HCT116 (cell line): Measurements from ENCODE around the gene ANO4. TPM values are rescaled to one million over a fixed set of nuclear protein-coding genes. Genes with fewer than 3 reads are reported as not detected.

ENCODE experiments used
- ATAC-seq: fragments of 200-7000 bp; cut with Tn5 transposase; 2 replicates; pipeline ENCODE4 v1.9.1; 2020; ENCODE audit warnings: mild to moderate bottlenecking, moderate library complexity
- BruUV-seq: library from RNA; stranded (reverse); fragments of 400-500 nt; replicated peaks from 2 replicates; lab custom pipeline; 2021; lab: Mats Ljungman, UMichigan
- CTCF ChIA-PET: fragments of 300-600 bp; sonication (Branson Sonifier 250); formaldehyde crosslinking; loops from one replicate; lab custom pipeline; 2021; ENCODE audit warnings: antibody characterized with exemption; lab: Charles Lee
- POLR2A ChIA-PET: fragments of 300-600, 350-600 bp; sonication (Branson Sonifier 250); formaldehyde crosslinking; loops from one replicate; lab custom pipeline; 2021; ENCODE audit warnings: antibody characterized with exemption; lab: Charles Lee
- RAD21 ChIA-PET, 2 experiments: fragments of 300-600 bp; sonication (Branson Sonifier 250); formaldehyde crosslinking; loops; one replicate each; lab custom pipeline; 2023; ENCODE audit warnings: low total read pairs in 2 of 2; ENCODE audit not compliant: uncharacterized antibody in 2 of 2, unreplicated experiment in 2 of 2, low non-redundant PET in 1 of 2; lab: Charles Lee
- DNase-seq: peaks from one replicate; pipeline ENCODE4 v3.0.0-alpha.2; 2010; ENCODE audit warnings: low read depth, low spot score
- H2AFZ ChIP-seq: fragments of 200-600 bp; shearing (Covaris generic), sonication (generic); 2 replicates; pipeline ENCODE4 v1.6.1; 2017; ENCODE audit warnings: low read depth, mixed run types, mixed read lengths, antibody characterized with exemption, low read length; ENCODE audit not compliant: poor library complexity, severe bottlenecking
- H3K27ac ChIP-seq: 2 replicates; pipeline ENCODE4 v1.5.1; 2012; ENCODE audit warnings: low read depth, low read length
- H3K27me3 ChIP-seq: fragments of 200-600 bp; sonication (generic); 2 replicates; pipeline ENCODE4 v1.6.1; 2016; ENCODE audit warnings: mixed run types, low read length, mixed read lengths; ENCODE audit not compliant: insufficient read depth
- H3K36me3 ChIP-seq, 2 experiments: fragments of 200-500 bp in 1 of 2; fragments of 200-600 bp in 1 of 2; sonication (Bioruptor generic) in 1 of 2; sonication (generic) in 1 of 2; 2 replicates each; pipeline versions ENCODE4 v1.5.1 to v1.6.1; 2014 to 2016; ENCODE audit warnings: low read length in 2 of 2, inconsistent platforms in 1 of 2, mixed read lengths in 1 of 2, mixed run types in 1 of 2; ENCODE audit not compliant: insufficient read depth in 2 of 2, control insufficient read depth in 1 of 2
- H3K4me1 ChIP-seq, 2 experiments: fragments of 200-600 bp in 1 of 2; sonication (generic) in 1 of 2; 2 replicates each; pipeline versions ENCODE4 v1.5.1 to v1.6.1; 2012 to 2017; ENCODE audit warnings: low read length in 2 of 2, inconsistent platforms in 1 of 2, mild to moderate bottlenecking in 1 of 2, mixed read lengths in 1 of 2, mixed run types in 1 of 2, moderate library complexity in 1 of 2; ENCODE audit not compliant: insufficient read depth in 2 of 2, control insufficient read depth in 1 of 2
- H3K4me2 ChIP-seq: fragments of 200-600 bp; sonication (generic); 2 replicates; pipeline ENCODE4 v1.6.1; 2017; ENCODE audit warnings: mixed run types, low read length, mixed read lengths
- H3K4me3 ChIP-seq, 2 experiments: fragments of 200-600 bp in 1 of 2; sonication (generic) in 1 of 2; replicated peaks in 1 of 2; 2 replicates each; pipeline ENCODE4 v1.5.1; 2011 to 2016; ENCODE audit warnings: low read length in 2 of 2, control low read depth in 1 of 2, low read depth in 1 of 2, mild to moderate bottlenecking in 1 of 2, mixed read lengths in 1 of 2, mixed run types in 1 of 2
- H3K79me2 ChIP-seq: fragments of 200-600 bp; sonication (generic); 2 replicates; pipeline ENCODE4 v1.6.1; 2017; ENCODE audit warnings: mild to moderate bottlenecking, mixed run types, low read length, moderate library complexity, mixed read lengths; ENCODE audit not compliant: insufficient read depth
- H3K9ac ChIP-seq: fragments of 200-600 bp; sonication (generic); 2 replicates; pipeline ENCODE4 v1.6.1; 2016; ENCODE audit warnings: low read length, mixed read lengths
- H3K9me2 ChIP-seq: fragments of 200-600 bp; sonication (generic), shearing (Covaris generic); 2 replicates; pipeline ENCODE4 v1.6.1; 2017; ENCODE audit warnings: mixed run types, mild to moderate bottlenecking, moderate library complexity; ENCODE audit not compliant: insufficient read depth
- H3K9me3 ChIP-seq, 2 experiments: fragments of 200-500 bp in 1 of 2; fragments of 200-600 bp in 1 of 2; sonication (Bioruptor generic) in 1 of 2; sonication (generic) in 1 of 2; 2 replicates each; pipeline ENCODE4 v1.6.1; 2014 to 2017; ENCODE audit warnings: low read length in 2 of 2, mixed read lengths in 2 of 2, inconsistent platforms in 1 of 2, low read depth in 1 of 2, mild to moderate bottlenecking in 1 of 2, mixed run types in 1 of 2, moderate library complexity in 1 of 2; ENCODE audit not compliant: control insufficient read depth in 1 of 2, insufficient read depth in 1 of 2
- H4K20me1 ChIP-seq: fragments of 200-600 bp; sonication (generic), shearing (Covaris generic); 2 replicates; pipeline ENCODE4 v1.6.1; 2017; ENCODE audit warnings: mixed run types, mild to moderate bottlenecking, moderate library complexity; ENCODE audit not compliant: insufficient read depth
- CBX3 ChIP-seq: IDR thresholded peaks from 2 replicates; pipeline ENCODE4 v1.6.1; 2012; ENCODE audit warnings: low read depth
- CEBPB ChIP-seq: IDR thresholded peaks from 2 replicates; pipeline ENCODE4 v1.6.1; 2012; ENCODE audit warnings: low read depth
- ELF1 ChIP-seq: IDR thresholded peaks from 2 replicates; pipeline ENCODE4 v1.6.1; 2012; ENCODE audit warnings: low read depth, borderline replicate concordance
- EZH2 ChIP-seq: fragments of 200-600 bp; sonication (generic); IDR thresholded peaks from 2 replicates; pipeline ENCODE4 v1.6.1; 2017; ENCODE audit warnings: antibody characterized with exemption, mixed run types
- EZH2phosphoT487 ChIP-seq: fragments of 200-600 bp; IDR thresholded peaks from 2 replicates; pipeline ENCODE4 v1.6.1; 2018; ENCODE audit warnings: antibody characterized with exemption, borderline replicate concordance
- FOSL1 ChIP-seq: IDR thresholded peaks from 2 replicates; pipeline ENCODE4 v1.6.1; 2012; ENCODE audit warnings: low read depth
- JUND ChIP-seq: IDR thresholded peaks from 2 replicates; pipeline ENCODE4 v1.6.1; 2012
- POLR2A ChIP-seq: IDR thresholded peaks from 2 replicates; pipeline ENCODE4 v1.7.0; 2011; ENCODE audit warnings: borderline replicate concordance; ENCODE audit not compliant: insufficient read depth, insufficient read length; ENCODE audit errors: extremely low read depth
- POLR2AphosphoS5 ChIP-seq: IDR thresholded peaks from 2 replicates; pipeline ENCODE4 v1.6.1; 2011; ENCODE audit warnings: mild to moderate bottlenecking, low read depth, low read length, moderate library complexity
- RAD21 ChIP-seq: IDR thresholded peaks from 2 replicates; pipeline ENCODE4 v1.6.1; 2012; ENCODE audit warnings: low read depth, mild to moderate bottlenecking
- SP1 ChIP-seq: IDR thresholded peaks from 2 replicates; pipeline ENCODE4 v1.6.1; 2012; ENCODE audit warnings: low read depth
- SRF ChIP-seq: IDR thresholded peaks from 2 replicates; pipeline ENCODE4 v1.6.1; 2012; ENCODE audit warnings: low read depth
- YY1 ChIP-seq: IDR thresholded peaks from 2 replicates; pipeline ENCODE4 v1.6.1; 2011; ENCODE audit warnings: low read length, low read depth, moderate library complexity, mild to moderate bottlenecking; ENCODE audit not compliant: insufficient replicate concordance; ENCODE audit errors: extremely low read depth
- ZFX ChIP-seq: fragments of 450-650 bp; IDR thresholded peaks from 2 replicates; pipeline ENCODE4 v1.6.1; 2017
- ZNF274 ChIP-seq: fragments of 200-500 bp; sonication (Bioruptor generic); IDR thresholded peaks from 2 replicates; pipeline ENCODE4 v1.6.1; 2014; ENCODE audit warnings: mild to moderate bottlenecking, low read depth, low read length, inconsistent platforms
- intact Hi-C: fragments of 100-400 bp; cut with micrococcal nuclease; formaldehyde crosslinking; loops from 2 replicates; pipeline ENCODE4 v1.10.0; 2022
- total RNA-seq: library from RNA; stranded (reverse); gene quantifications from one replicate; pipeline ENCODE4 v1.2.1, GENCODE V29; 2021; ENCODE audit not compliant: unreplicated experiment
- TF ChIP-seq, protein P1 (sequence below): IDR thresholded peaks from 2 replicates; pipeline ENCODE4 v1.6.1; 2012
- TF ChIP-seq, protein P2 (sequence below): IDR thresholded peaks from 2 replicates; pipeline ENCODE4 v1.6.1; 2012
- TF ChIP-seq, protein P3 (sequence below): IDR thresholded peaks from 2 replicates; pipeline ENCODE4 v1.6.1; 2012; ENCODE audit warnings: low read depth

ANO4 gene
- total RNA-seq, 1 experiment from 2014 or later = 1.7 TPM

DNA sequence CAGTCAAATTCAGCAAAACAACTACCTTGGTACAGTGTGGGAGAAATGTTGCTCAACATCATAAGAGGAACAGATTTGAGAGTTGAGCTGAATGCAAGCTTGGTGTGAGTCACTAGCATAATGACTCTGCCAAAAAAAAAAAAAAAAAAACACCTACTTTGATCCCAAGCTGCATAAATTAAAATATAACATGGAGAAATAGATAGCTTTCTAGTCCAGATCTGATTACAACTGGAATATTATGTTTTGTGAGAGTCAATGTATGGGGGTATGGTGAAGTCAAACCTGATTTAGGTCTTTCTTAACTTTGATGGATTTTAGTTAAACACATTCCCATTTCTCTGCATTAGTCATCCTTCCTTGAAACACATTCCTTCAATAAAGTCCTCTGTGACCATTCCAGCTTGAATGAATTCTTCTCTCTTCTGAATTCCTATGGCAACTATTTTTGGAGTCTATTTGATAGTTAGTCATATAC, 227.4 kb downstream of the ANO4 start (continued):
- TF ChIP-seq POLR2AphosphoS5 (0 out of 2 replicates have a peak, but pooled peaks have one; percentile 17), POLR2A (no peak)
- TF ChIP-seq, all 23 proteins: peak for 9

DNA sequence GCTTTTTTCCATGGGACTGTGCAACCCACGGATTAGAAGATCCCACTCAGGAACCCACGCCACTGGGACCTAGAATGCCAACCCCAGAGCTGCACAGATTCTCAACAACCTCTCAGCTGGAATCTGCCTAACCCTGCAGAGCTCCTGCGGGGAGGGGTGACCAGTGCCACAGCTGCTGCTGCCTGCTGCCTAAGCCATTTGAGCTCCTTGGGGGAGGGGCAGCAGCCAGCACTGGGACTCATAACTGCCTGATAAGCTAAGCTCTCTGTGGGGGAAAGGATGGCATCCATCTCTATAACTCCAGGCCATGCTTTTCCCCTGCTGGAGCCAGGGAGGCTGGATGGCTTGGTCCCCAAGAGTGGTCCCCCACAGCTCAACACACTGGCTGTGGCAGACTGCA, 232.6 kb downstream of the ANO4 start:
- Histone ChIP-seq H3K27me3 (no peaks in the 10 kb centered on the region), H2AFZ (no peak overlapping the region), H3K4me2 (no peak overlapping the region), H3K9me2 (no peaks in the 10 kb centered on the region), H3K36me3 (no peaks in the 10 kb centered on the region), H3K27ac (no peak overlapping the region), H3K9me3 (0 out of 4 replicates have a peak, but pooled peaks cover 0 to 4% of the 10 kb centered on the region in 2 experiments), H3K9ac (no peak overlapping the region), H4K20me1 (no peaks in the 10 kb centered on the region), H3K79me2 (no peaks in the 10 kb centered on the region), H3K4me3 (no peak overlapping the region), H3K4me1 (peaks cover 3 to 11% of the 10 kb centered on the region in 2 experiments; a peak in 3 of 4 replicates)
- ChIA-PET POLR2A (no interaction called here), CTCF (no interaction called here), RAD21 (no interaction called here)
- intact Hi-C loops = no loop called here
- no peak for ATAC-seq
- no TSS peak for BruUV-seq
- TF ChIP-seq EZH2 (no peak), ZFX (no peak)
- TF ChIP-seq, protein P1, sequence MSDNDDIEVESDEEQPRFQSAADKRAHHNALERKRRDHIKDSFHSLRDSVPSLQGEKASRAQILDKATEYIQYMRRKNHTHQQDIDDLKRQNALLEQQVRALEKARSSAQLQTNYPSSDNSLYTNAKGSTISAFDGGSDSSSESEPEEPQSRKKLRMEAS = no peak
- no peak for DNase-seq

DNA sequence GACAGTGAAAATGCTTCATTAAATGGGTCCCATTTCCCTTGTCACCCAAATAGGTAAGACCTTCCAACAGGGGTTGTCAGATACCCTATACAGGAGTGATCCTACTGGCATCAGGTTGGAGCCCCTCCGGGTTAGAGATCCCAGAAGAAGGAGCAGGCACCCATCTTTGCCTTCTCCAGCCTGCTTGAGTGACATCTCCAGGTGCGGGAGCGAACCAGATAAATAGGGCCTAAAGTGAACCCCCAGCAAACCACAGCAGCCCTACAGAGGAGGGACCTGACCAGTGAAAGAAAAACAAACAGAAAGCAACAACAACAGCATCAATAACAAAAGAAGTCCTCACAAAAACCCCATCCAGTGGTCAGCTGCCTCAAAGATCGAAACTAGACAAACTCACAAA, 233.2 kb downstream of the ANO4 start:
- H2AFZ ChIP-seq = no peak overlapping the region
- ChIA-PET CTCF (no interaction called here), RAD21 (no interaction called here), POLR2A (no interaction called here)
- H3K4me1 ChIP-seq = peaks cover 0 to 5% of the 10 kb centered on the region in 2 experiments; a peak in 2 of 4 replicates
- intact Hi-C loops = no loop called here
- H3K27me3 ChIP-seq = no peaks in the 10 kb centered on the region
- DNase-seq (no peak), ATAC-seq (no peak)
- no peak overlapping the region for H3K9ac ChIP-seq
- H3K36me3 ChIP-seq = no peaks in the 10 kb centered on the region
- H3K4me3 ChIP-seq = no peak overlapping the region
- H3K27ac ChIP-seq = no peak overlapping the region
- 0 out of 4 replicates have a peak, but pooled peaks cover 0 to 4% of the 10 kb centered on the region in 2 experiments for H3K9me3 ChIP-seq
- H3K9me2 ChIP-seq = no peaks in the 10 kb centered on the region
- no peaks in the 10 kb centered on the region for H3K79me2 ChIP-seq
- no peak overlapping the region for H3K4me2 ChIP-seq
- H4K20me1 ChIP-seq = no peaks in the 10 kb centered on the region
- no TSS peak for BruUV-seq
- TF ChIP-seq POLR2A = no peak
- TF ChIP-seq EZH2 = no peak
- TF ChIP-seq CEBPB = no peak
- TF ChIP-seq JUND = no peak
- TF ChIP-seq SRF = no peak
- TF ChIP-seq RAD21 = no peak
- TF ChIP-seq POLR2AphosphoS5 = no peak
- no peak for TF ChIP-seq ELF1
- TF ChIP-seq, protein P2, sequence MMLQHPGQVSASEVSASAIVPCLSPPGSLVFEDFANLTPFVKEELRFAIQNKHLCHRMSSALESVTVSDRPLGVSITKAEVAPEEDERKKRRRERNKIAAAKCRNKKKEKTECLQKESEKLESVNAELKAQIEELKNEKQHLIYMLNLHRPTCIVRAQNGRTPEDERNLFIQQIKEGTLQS = no peak
- TF ChIP-seq ZNF274 = no peak
- TF ChIP-seq YY1 = no peak
- no peak for TF ChIP-seq CBX3
- no peak for TF ChIP-seq FOSL1
- TF ChIP-seq, protein P3, sequence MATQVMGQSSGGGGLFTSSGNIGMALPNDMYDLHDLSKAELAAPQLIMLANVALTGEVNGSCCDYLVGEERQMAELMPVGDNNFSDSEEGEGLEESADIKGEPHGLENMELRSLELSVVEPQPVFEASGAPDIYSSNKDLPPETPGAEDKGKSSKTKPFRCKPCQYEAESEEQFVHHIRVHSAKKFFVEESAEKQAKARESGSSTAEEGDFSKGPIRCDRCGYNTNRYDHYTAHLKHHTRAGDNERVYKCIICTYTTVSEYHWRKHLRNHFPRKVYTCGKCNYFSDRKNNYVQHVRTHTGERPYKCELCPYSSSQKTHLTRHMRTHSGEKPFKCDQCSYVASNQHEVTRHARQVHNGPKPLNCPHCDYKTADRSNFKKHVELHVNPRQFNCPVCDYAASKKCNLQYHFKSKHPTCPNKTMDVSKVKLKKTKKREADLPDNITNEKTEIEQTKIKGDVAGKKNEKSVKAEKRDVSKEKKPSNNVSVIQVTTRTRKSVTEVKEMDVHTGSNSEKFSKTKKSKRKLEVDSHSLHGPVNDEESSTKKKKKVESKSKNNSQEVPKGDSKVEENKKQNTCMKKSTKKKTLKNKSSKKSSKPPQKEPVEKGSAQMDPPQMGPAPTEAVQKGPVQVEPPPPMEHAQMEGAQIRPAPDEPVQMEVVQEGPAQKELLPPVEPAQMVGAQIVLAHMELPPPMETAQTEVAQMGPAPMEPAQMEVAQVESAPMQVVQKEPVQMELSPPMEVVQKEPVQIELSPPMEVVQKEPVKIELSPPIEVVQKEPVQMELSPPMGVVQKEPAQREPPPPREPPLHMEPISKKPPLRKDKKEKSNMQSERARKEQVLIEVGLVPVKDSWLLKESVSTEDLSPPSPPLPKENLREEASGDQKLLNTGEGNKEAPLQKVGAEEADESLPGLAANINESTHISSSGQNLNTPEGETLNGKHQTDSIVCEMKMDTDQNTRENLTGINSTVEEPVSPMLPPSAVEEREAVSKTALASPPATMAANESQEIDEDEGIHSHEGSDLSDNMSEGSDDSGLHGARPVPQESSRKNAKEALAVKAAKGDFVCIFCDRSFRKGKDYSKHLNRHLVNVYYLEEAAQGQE = no peak
- no peak for TF ChIP-seq EZH2phosphoT487
- TF ChIP-seq SP1 = no peak
